ENCODE measurements around the gene MFAP4.

MFAP4 gene

DNA sequence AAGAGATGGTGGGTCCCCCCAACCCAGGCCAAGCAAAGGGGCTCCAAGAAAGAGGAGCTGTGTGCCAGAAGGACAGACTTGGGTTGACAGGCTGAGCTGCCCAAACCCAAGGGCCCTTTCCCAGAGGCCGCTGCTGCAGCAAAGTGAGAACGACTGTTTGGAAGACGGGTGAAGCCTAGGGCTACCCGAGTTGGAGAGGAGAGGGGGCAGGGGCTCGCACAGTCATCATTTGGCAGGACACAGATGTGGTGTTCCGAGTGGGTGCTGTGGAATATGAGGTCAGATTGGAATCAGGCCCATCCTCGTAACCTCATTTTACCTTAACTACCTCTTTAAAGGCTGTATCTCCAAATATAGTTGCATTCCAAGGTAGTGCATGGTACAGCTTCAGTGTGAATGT, 5.3 kb upstream of the MFAP4 start:
- TF ChIP-seq, protein P1, sequence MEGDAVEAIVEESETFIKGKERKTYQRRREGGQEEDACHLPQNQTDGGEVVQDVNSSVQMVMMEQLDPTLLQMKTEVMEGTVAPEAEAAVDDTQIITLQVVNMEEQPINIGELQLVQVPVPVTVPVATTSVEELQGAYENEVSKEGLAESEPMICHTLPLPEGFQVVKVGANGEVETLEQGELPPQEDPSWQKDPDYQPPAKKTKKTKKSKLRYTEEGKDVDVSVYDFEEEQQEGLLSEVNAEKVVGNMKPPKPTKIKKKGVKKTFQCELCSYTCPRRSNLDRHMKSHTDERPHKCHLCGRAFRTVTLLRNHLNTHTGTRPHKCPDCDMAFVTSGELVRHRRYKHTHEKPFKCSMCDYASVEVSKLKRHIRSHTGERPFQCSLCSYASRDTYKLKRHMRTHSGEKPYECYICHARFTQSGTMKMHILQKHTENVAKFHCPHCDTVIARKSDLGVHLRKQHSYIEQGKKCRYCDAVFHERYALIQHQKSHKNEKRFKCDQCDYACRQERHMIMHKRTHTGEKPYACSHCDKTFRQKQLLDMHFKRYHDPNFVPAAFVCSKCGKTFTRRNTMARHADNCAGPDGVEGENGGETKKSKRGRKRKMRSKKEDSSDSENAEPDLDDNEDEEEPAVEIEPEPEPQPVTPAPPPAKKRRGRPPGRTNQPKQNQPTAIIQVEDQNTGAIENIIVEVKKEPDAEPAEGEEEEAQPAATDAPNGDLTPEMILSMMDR (IDR thresholded peaks at IDR 0.05; ENCODE audit: low read depth, low read length): no peak
- DNase-seq (ENCODE audit: low read depth in 2 of 2): no peak
- H3K4me3 ChIP-seq (replicated peaks in 1 of 2; ENCODE audit: low read depth in 2 of 2, low read length in 2 of 2): no peak overlapping the region

- DNase-seq (ENCODE audit: low read depth in 2 of 2): no peak
- TF ChIP-seq, protein P1 (IDR thresholded peaks at IDR 0.05; ENCODE audit: low read depth, low read length): no peak
- H3K4me3 ChIP-seq (replicated peaks in 1 of 2; ENCODE audit: low read depth in 2 of 2, low read length in 2 of 2): no peak overlapping the region
These were observed 4.4 kb upstream of the MFAP4 start for GRCh38 chr17:19391432-19391831.

GRCh38 chr17:19390951-19391350, 4.0 kb upstream of the MFAP4 start:
- TF ChIP-seq, protein P1 (IDR thresholded peaks at IDR 0.05; ENCODE audit: low read depth, low read length): no peak
- no peak for DNase-seq (ENCODE audit: low read depth in 2 of 2)
- no peak overlapping the region for H3K4me3 ChIP-seq (replicated peaks in 1 of 2; ENCODE audit: low read depth in 2 of 2, low read length in 2 of 2)

GRCh38 chr17:19388791-19389785, 2.1 kb upstream of the MFAP4 start:
- H3K4me3 ChIP-seq (replicated peaks in 1 of 2; ENCODE audit: low read depth in 2 of 2, low read length in 2 of 2): no peak overlapping the region
- TF ChIP-seq, protein P1 (IDR thresholded peaks at IDR 0.05; ENCODE audit: low read depth, low read length): no peak
- no peak for DNase-seq (ENCODE audit: low read depth in 2 of 2)

GRCh38 chr17:19387921-19388521, 1.0 kb upstream of the MFAP4 start:
- H3K4me3 ChIP-seq (replicated peaks in 1 of 2; ENCODE audit: low read depth in 2 of 2, low read length in 2 of 2): no peak overlapping the region
- peak in 1 of 2 donors; percentile 82 for DNase-seq (ENCODE audit: low read depth in 2 of 2)
- TF ChIP-seq, protein P1 (IDR thresholded peaks at IDR 0.05; ENCODE audit: low read depth, low read length): no peak

- TF ChIP-seq, protein P1 (IDR thresholded peaks at IDR 0.05; ENCODE audit: low read depth, low read length): no peak
- DNase-seq (ENCODE audit: low read depth in 2 of 2): peak; percentile 77 to 95
- peak overlapping the region; percentile 34 to 64 for H3K4me3 ChIP-seq (replicated peaks in 1 of 2; ENCODE audit: low read depth in 2 of 2, low read length in 2 of 2)
These were observed 700 bp downstream of the MFAP4 start for GRCh38 chr17:19386051-19386929.

Data from cardiac fibroblast (primary cell).